Measurements from ENCODE around the gene ZFP36L2.

DNA sequence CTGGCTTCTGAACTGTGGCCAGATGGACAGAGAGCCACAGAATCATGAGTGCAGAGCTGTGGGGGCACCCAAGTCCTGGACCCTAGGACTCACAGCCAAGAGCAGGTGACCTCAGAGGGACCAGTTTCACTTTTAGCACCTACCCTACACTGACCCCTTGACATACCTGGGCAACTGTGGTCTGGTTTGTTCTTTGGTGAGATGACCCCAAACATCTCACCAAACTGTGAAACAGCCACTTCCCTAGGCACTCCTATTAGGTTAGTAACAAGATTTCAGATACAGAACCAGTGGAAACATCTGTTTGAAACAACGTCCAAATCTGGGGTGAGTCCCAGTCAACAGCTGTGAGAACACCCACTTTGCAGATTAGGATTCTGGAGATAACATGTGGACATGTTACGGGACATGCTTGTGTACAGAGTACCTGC is 1.9 kb upstream of the ZFP36L2 start:
- TF ChIP-seq POLR2AphosphoS5 (IDR thresholded peaks at IDR 0.05) (no peak), POLR2A (IDR thresholded peaks at IDR 0.05) (peak; percentile 10)
- TF ChIP-seq, protein P1, sequence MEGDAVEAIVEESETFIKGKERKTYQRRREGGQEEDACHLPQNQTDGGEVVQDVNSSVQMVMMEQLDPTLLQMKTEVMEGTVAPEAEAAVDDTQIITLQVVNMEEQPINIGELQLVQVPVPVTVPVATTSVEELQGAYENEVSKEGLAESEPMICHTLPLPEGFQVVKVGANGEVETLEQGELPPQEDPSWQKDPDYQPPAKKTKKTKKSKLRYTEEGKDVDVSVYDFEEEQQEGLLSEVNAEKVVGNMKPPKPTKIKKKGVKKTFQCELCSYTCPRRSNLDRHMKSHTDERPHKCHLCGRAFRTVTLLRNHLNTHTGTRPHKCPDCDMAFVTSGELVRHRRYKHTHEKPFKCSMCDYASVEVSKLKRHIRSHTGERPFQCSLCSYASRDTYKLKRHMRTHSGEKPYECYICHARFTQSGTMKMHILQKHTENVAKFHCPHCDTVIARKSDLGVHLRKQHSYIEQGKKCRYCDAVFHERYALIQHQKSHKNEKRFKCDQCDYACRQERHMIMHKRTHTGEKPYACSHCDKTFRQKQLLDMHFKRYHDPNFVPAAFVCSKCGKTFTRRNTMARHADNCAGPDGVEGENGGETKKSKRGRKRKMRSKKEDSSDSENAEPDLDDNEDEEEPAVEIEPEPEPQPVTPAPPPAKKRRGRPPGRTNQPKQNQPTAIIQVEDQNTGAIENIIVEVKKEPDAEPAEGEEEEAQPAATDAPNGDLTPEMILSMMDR (IDR thresholded peaks at IDR 0.05): no peak
